CD14-positive monocyte (primary cell): ENCODE results near the gene CHMP1B. TPM values are rescaled to one million over a fixed set of nuclear protein-coding genes. Genes with fewer than 3 reads are reported as not detected.

Source experiments
- DNase-seq, 3 donors: peaks; one replicate each; pipeline ENCODE4 v3.0.0-alpha.2; 2011 to 2022
- H2AFZ ChIP-seq: 2 replicates; pipeline ENCODE4 v1.6.0; 2012; ENCODE audit warnings: mild to moderate bottlenecking, low read depth, low read length, inconsistent platforms; ENCODE audit not compliant: insufficient read depth, poor library complexity, severe bottlenecking
- H3K27ac ChIP-seq, 2 donors: 1 replicate in 1 of 2; 2 replicates in 1 of 2; pipeline ENCODE4 v1.5.1; 2012 to 2013; ENCODE audit warnings: low read length in 2 of 2, control low read depth in 1 of 2, inconsistent platforms in 1 of 2, low read depth in 1 of 2, mild to moderate bottlenecking in 1 of 2
- H3K27me3 ChIP-seq, 2 donors: one replicate each; pipeline versions ENCODE4 v1.6.0 to v1.6.1; 2011 to 2013; ENCODE audit warnings: low read length in 2 of 2; ENCODE audit not compliant: control insufficient read depth in 2 of 2, insufficient read depth in 2 of 2
- H3K36me3 ChIP-seq, 2 donors: replicated peaks in 1 of 2; 1 replicate in 1 of 2; 2 replicates in 1 of 2; pipeline versions ENCODE4 v1.5.1 to v1.6.1; 2012 to 2013; ENCODE audit warnings: low read length in 2 of 2, control low read depth in 1 of 2, inconsistent platforms in 1 of 2, mild to moderate bottlenecking in 1 of 2; ENCODE audit not compliant: insufficient read depth in 2 of 2, control insufficient read depth in 1 of 2
- H3K4me1 ChIP-seq, 2 donors: 1 replicate in 1 of 2; 2 replicates in 1 of 2; pipeline versions ENCODE4 v1.5.1 to v1.6.1; 2012 to 2013; ENCODE audit warnings: low read length in 2 of 2, control low read depth in 1 of 2, inconsistent platforms in 1 of 2, mild to moderate bottlenecking in 1 of 2, moderate library complexity in 1 of 2; ENCODE audit not compliant: insufficient read depth in 2 of 2, control insufficient read depth in 1 of 2
- H3K4me2 ChIP-seq: replicated peaks from 2 replicates; pipeline ENCODE3; 2012; ENCODE audit warnings: low read length, moderate library complexity, mild to moderate bottlenecking; ENCODE audit not compliant: poor library complexity, severe bottlenecking; ENCODE audit errors: extremely low read depth
- H3K4me3 ChIP-seq, 3 experiments: fragments of 200-600 bp in 1 of 3; sonication (generic) in 1 of 3; replicated peaks in 1 of 3; 1 replicate in 2 of 3; 2 replicates in 1 of 3; pipeline ENCODE4 v1.5.1; 2011 to 2013; ENCODE audit warnings: low read length in 3 of 3, mild to moderate bottlenecking in 3 of 3, control low read depth in 2 of 3, low read depth in 2 of 3, inconsistent platforms in 1 of 3, moderate library complexity in 1 of 3
- H3K79me2 ChIP-seq: 2 replicates; pipeline ENCODE4 v1.6.0; 2012; ENCODE audit warnings: mild to moderate bottlenecking, control low read depth, inconsistent platforms, low read length, moderate library complexity; ENCODE audit not compliant: insufficient read depth
- H3K9ac ChIP-seq: 2 replicates; pipeline ENCODE4 v1.6.0; 2017; ENCODE audit warnings: low read length, mild to moderate bottlenecking; ENCODE audit not compliant: insufficient read depth, poor library complexity, severe bottlenecking
- H3K9me3 ChIP-seq, 2 donors: replicated peaks in 1 of 2; 1 replicate in 1 of 2; 2 replicates in 1 of 2; pipeline versions ENCODE4 v1.5.1 to v1.6.1; 2012 to 2013; ENCODE audit warnings: low read length in 2 of 2, control low read depth in 1 of 2; ENCODE audit not compliant: control insufficient read depth in 1 of 2, insufficient read depth in 1 of 2
- H4K20me1 ChIP-seq: 2 replicates; pipeline ENCODE4 v1.6.0; 2012; ENCODE audit warnings: mild to moderate bottlenecking, low read length, control low read depth, moderate library complexity; ENCODE audit not compliant: insufficient read depth
- H3K27ac Mint-ChIP-seq, 7 donors: one replicate each; pipeline ENCODE4 v1.8.0; 2020; ENCODE audit warnings: mild to moderate bottlenecking in 7 of 7, mixed read lengths in 7 of 7, moderate library complexity in 6 of 7, inconsistent platforms in 2 of 7
- H3K27me3 Mint-ChIP-seq, 3 donors: one replicate each; pipeline ENCODE4 v1.8.0; 2021 to 2022; ENCODE audit warnings: low read depth in 3 of 3, mild to moderate bottlenecking in 3 of 3, mixed read lengths in 3 of 3, moderate library complexity in 3 of 3, inconsistent platforms in 1 of 3
- H3K36me3 Mint-ChIP-seq, 2 donors: one replicate each; pipeline ENCODE4 v1.8.0; 2020; ENCODE audit warnings: mixed read lengths in 2 of 2, inconsistent platforms in 1 of 2, mild to moderate bottlenecking in 1 of 2
- H3K4me1 Mint-ChIP-seq: one replicate; pipeline ENCODE4 v1.8.0; 2020; ENCODE audit warnings: mild to moderate bottlenecking, mixed read lengths
- H3K4me3 Mint-ChIP-seq, 2 donors: one replicate each; pipeline ENCODE4 v1.8.0; 2020; ENCODE audit warnings: mild to moderate bottlenecking in 2 of 2, mixed read lengths in 2 of 2, moderate library complexity in 1 of 2
- H3K9me3 Mint-ChIP-seq, 7 donors: one replicate each; pipeline ENCODE4 v1.8.0; 2020 to 2022; ENCODE audit warnings: mixed read lengths in 7 of 7, mild to moderate bottlenecking in 6 of 7, moderate library complexity in 6 of 7, inconsistent platforms in 2 of 7
- CTCF ChIP-seq: fragments of 200-600 bp; IDR thresholded peaks from one replicate; pipeline ENCODE4 v1.8.0; 2022; ENCODE audit warnings: antibody characterized with exemption, mild to moderate bottlenecking
- WGBS: methylation state at CpG from one replicate; pipeline ENCODE4 v1.1.5; 2013; ENCODE audit warnings: missing lambda C conversion rate; ENCODE audit not compliant: insufficient coverage; 5-methylcytosine and 5-hydroxymethylcytosine counted together
- intact Hi-C, 2 donors: fragments of 100-400 bp; cut with micrococcal nuclease; formaldehyde crosslinking; loops; one replicate each; pipeline versions ENCODE4 v1.15.0 to v1.15.1; 2023
- polyA plus RNA-seq, 3 donors: library from polyadenylated mRNA; depleted of rRNA in 1 of 3; unstranded in 2 of 3; stranded (reverse) in 1 of 3; fragments of 300-500 nt in 2 of 3; fragments of >200 nt in 1 of 3; fragmentation: Illumina TruSeq in 2 of 3; gene quantifications; 1 replicate in 2 of 3; 2 replicates in 1 of 3; pipeline ENCODE4 v1.2.3, GENCODE V29; 2012 to 2021

CHMP1B gene
- polyA plus RNA-seq, 3 donors: 95.2 to 182 (median 105) TPM

- Histone ChIP-seq H3K4me3 (no peak overlapping the region), H3K4me1 (peaks cover 6 to 10% of the 10 kb centered on the region in 2 donors), H2AFZ (no peak overlapping the region), H3K27ac (no peak overlapping the region), H3K9me3 (no peaks in the 10 kb centered on the region), H3K4me2 (no peak overlapping the region), H3K9ac (no peak overlapping the region), H3K27me3 (no peaks in the 10 kb centered on the region), H3K79me2 (no peaks in the 10 kb centered on the region), H4K20me1 (no peaks in the 10 kb centered on the region), H3K36me3 (no peaks in the 10 kb centered on the region)
- no peaks in the 10 kb centered on the region for H3K36me3 Mint-ChIP-seq
- DNase-seq: no peak
- TF ChIP-seq CTCF: no peak
- intact Hi-C loops: loop anchor here in 1 of 2 donors (10.0 kb wide), 1 partner anchor 130 kb away; no protein-coding TSS in a partner anchor
- H3K27ac Mint-ChIP-seq: no peak overlapping the region
- H3K4me3 Mint-ChIP-seq: no peak overlapping the region
- peaks cover 8% of the 10 kb centered on the region for H3K4me1 Mint-ChIP-seq
- WGBS: 88% methylated on average over 2 of the region's 2 CpGs
- H3K27me3 Mint-ChIP-seq: peaks cover 11 to 17% (median 13%) of the 10 kb centered on the region in 3 donors
- peaks cover 0 to 6% (median 0%) of the 10 kb centered on the region in 7 donors for H3K9me3 Mint-ChIP-seq
Observed at GRCh38 chr18:11864471-11864870, 13.3 kb downstream of the CHMP1B start.

GRCh38 chr18:11865071-11865470, 13.9 kb downstream of the CHMP1B start:
- 97% methylated on average over 12 of the region's 12 CpGs for WGBS
- Mint-ChIP-seq H3K4me1 (peaks cover 6% of the 10 kb centered on the region), H3K4me3 (peak overlapping the region in 1 of 2 donors; percentile 16), H3K36me3 (no peaks in the 10 kb centered on the region), H3K9me3 (peaks cover 0 to 6% (median 0%) of the 10 kb centered on the region in 7 donors), H3K27ac (no peak overlapping the region), H3K27me3 (peaks cover 11 to 18% (median 13%) of the 10 kb centered on the region in 3 donors)
- Histone ChIP-seq H2AFZ (no peak overlapping the region), H3K36me3 (no peaks in the 10 kb centered on the region), H3K9me3 (no peaks in the 10 kb centered on the region), H3K4me3 (no peak overlapping the region), H3K79me2 (no peaks in the 10 kb centered on the region), H3K4me1 (peaks cover 3 to 5% of the 10 kb centered on the region in 2 donors), H4K20me1 (no peaks in the 10 kb centered on the region), H3K27ac (no peak overlapping the region), H3K4me2 (no peak overlapping the region), H3K9ac (no peak overlapping the region), H3K27me3 (no peaks in the 10 kb centered on the region)
- intact Hi-C loops: loop anchor here in 1 of 2 donors (10.0 kb wide), 1 partner anchor 130 kb away; no protein-coding TSS in a partner anchor
- no peak for DNase-seq
- no peak for TF ChIP-seq CTCF
